ENCODE data around the gene AIMP1. TPM values are rescaled to one million over a fixed set of nuclear protein-coding genes. Genes with fewer than 3 reads are reported as not detected.

Gene AIMP1
- 10 to 100 TPM; 49.1 to 86.6 (median 72.3) TPM for polyA plus RNA-seq (ENCODE audit: insufficient read length in 4 of 4)

GRCh38 chr4:106315968-106316772, at the start of gene AIMP1, which contains the start of gene TBCK:
Gene AIMP1, plus strand, starts transcription at chr4:106316550. Its CDS starts 8,460 bp downstream, at chr4:106325010.
Gene TBCK, minus strand, starts transcription at chr4:106316209. Its CDS starts 7,249 bp downstream, at chr4:106308960.
- peak; percentile 90 to 95 (median 93) for DNase-seq (ENCODE audit: low read depth in 4 of 4, low spot score in 3 of 4)

GRCh38 chr4:106268786-106269185, 47.6 kb upstream of the AIMP1 start:
- no peak for DNase-seq (ENCODE audit: low read depth in 4 of 4, low spot score in 3 of 4)

- no peak for DNase-seq (ENCODE audit: low read depth in 4 of 4, low spot score in 3 of 4)
These were observed 46.6 kb upstream of the AIMP1 start for GRCh38 chr4:106269711-106270110.

- no peak for DNase-seq (ENCODE audit: low read depth in 4 of 4, low spot score in 3 of 4)
These were observed 45.6 kb upstream of the AIMP1 start for GRCh38 chr4:106270736-106271135.

GRCh38 chr4:106273831-106274230, 42.5 kb upstream of the AIMP1 start:
- no peak for DNase-seq (ENCODE audit: low read depth in 4 of 4, low spot score in 3 of 4)

DNA sequence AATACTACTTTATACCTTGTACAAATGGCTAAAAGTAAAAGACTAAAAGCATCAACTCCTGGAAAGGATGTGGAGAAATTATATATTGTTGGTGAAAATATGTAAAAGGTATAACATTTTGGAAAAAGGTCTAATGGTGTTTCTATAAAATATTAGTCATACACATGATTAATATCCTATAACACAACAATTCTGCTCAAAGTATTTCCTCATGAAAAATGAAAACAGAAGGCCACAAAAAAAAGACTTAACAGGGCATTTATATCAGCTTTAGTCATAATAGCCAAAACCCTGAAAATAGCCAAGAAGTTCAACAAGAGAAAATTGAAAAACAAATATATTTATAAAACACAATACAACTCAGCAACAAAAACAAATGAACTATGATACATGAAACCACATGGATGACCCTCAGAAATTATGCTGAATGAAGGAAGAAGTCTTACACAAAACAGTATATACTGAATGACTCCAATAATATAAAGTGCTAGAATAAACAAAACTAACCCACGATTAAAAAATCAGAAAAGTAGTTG, 39.1 kb upstream of the AIMP1 start:
- DNase-seq (ENCODE audit: low read depth in 4 of 4, low spot score in 3 of 4) = no peak

GRCh38 chr4:106284227-106284626, 32.1 kb upstream of the AIMP1 start:
- DNase-seq (ENCODE audit: low read depth in 4 of 4, low spot score in 3 of 4) = no peak

DNA sequence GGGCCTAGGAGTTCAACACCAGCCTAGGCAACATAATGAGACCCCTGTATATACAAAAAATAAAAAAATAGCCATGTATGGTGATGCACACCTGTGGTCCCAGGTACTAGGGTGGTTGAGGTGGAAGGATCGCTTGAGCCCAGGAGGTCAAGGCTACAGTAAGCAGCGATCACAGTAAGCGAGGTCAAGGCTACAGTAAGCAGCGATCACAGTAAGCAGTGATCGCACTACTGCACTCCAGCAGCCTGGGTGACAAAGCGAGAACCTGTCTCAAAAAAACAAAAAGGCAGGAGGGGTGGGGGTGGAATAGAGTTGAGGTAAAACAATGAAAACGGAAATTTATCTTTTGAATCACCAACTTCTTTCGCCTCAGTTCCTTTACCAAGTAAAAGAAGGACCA, 29.7 kb upstream of the AIMP1 start:
- no peak for DNase-seq (ENCODE audit: low read depth in 4 of 4, low spot score in 3 of 4)

DNA sequence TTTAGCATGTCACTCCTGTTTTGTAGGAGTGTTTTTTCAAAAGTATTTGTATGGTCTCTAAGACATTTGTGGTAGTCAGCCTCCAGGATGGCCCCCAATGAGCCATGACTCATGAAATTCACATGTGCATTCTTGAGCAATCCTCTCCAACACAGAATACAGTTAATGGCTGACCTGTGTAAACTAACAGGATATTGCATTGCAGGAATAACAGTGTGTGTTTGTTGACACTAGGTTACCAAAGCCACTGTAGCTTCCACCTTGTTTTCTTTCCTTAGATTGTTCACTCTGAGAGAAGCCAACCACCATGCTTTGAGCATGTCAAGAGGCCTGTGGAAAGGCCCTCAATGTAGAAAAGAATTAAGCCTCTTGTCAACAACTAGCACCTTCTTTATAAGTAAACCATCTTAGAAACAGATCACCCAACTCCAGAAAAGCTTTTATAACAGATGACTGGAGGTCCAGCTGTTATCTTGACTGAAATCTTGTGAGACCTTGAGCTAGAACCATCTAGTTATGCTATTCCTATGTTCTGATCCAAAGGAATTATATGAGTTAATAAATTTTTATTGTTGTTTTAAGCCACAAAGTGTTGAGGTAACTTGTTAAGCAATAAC, 28.9 kb upstream of the AIMP1 start:
- DNase-seq (ENCODE audit: low read depth in 4 of 4, low spot score in 3 of 4) = no peak

DNA sequence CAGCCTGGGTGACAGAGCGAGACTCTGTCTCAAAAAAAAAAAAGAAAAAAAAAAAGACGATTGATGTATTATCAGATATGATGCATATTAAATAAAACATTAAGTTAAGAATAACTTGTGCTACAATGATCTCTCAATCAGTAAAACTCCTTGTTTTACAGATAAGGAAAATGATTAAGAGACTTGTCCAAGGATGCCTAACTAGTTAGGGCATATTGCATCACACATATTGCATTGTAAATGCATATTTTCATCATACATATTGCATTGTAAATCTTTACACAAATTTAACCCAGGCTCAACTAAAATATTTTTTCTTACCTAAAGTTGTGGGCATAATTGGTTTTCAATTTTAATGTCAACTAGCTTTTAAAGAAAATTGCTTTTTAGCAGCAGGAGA, 26.6 kb upstream of the AIMP1 start:
- no peak for DNase-seq (ENCODE audit: low read depth in 4 of 4, low spot score in 3 of 4)

- no peak for DNase-seq (ENCODE audit: low read depth in 4 of 4, low spot score in 3 of 4)
These were observed 24.7 kb upstream of the AIMP1 start for GRCh38 chr4:106291678-106292077.

DNA sequence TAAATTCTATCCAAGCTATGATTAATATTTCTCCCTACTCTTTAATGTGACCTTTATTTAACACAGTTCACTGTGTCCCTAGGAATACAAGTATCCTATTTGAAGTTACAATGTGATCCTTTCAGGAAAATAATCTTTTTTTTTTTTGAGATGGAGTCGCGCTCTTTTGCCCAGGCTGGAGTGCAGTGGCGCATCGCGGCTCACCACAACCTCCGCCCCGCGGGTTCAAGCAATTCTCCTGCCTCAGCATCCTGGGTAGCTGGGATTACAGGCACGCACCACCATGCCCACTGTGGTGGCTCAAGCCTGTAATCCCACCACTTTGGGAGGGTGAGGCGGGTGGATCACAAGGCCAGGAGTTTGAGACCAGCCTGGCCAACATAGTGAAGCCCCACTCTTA, 22.3 kb upstream of the AIMP1 start:
- DNase-seq (ENCODE audit: low read depth in 4 of 4, low spot score in 3 of 4) = no peak

- DNase-seq (ENCODE audit: low read depth in 4 of 4, low spot score in 3 of 4) = no peak
These were observed 18.9 kb upstream of the AIMP1 start for GRCh38 chr4:106297245-106298035.

GRCh38 chr4:106299977-106300376, 16.4 kb upstream of the AIMP1 start:
- DNase-seq (ENCODE audit: low read depth in 4 of 4, low spot score in 3 of 4) = no peak

GRCh38 chr4:106301393-106302061, 14.8 kb upstream of the AIMP1 start:
- DNase-seq (ENCODE audit: low read depth in 4 of 4, low spot score in 3 of 4) = no peak

- DNase-seq (ENCODE audit: low read depth in 4 of 4, low spot score in 3 of 4) = no peak
These were observed 14.3 kb upstream of the AIMP1 start for GRCh38 chr4:106302062-106302438.

DNA sequence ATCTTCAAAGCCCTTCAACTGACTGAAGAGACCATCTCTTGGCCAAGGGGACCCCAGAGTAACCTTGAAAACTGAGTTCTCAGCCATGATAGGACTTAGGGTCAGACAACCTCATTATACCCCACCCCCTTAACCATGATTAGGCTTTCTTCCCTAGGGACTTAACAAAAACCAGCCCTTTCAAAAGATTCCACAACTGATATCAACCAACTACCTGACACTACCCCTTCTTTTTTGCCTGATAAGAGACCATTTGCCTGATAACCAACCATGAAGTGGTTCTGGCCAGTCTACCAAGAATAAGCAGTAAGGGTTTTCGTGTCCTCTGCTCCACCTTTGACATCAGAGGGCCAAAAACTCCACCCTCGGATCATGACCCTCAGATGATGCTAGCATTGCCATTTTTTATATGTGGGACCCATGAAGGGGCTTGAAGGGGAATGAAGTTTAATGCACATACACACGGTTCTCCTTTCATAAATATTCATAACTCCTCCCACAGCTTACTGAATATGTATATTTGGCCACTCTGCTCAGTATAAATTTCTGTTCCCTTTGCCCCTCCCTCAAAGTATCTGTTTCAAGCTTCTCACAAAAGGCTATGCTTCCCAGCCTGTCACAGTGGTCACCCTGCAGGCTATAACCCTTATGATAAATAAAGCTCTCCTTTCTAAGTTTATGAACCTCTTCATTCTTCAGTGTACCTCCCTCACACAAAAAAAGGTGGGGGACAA, 12.6 kb upstream of the AIMP1 start:
- no peak for DNase-seq (ENCODE audit: low read depth in 4 of 4, low spot score in 3 of 4)

DNA sequence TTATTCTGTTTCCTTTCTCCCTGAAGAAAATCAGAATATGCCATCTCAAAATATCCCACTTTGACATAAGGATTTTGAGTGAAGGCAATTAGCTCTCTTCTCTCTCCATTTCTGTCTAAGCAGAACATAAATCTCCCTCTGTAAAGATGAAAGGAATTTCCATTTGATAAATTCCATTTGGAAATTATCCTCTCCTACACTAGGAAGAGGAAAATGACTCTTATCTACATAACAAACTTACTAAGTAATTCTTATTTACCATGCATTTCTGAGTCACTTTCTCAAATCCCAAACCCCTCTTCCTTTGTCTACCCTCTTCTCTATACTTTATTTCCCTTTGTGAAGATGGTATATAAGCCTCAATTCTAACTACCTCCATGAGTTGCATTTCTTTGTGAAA, 11.7 kb upstream of the AIMP1 start:
- DNase-seq (ENCODE audit: low read depth in 4 of 4, low spot score in 3 of 4) = no peak

- DNase-seq (ENCODE audit: low read depth in 4 of 4, low spot score in 3 of 4) = no peak
These were observed 10.8 kb upstream of the AIMP1 start for GRCh38 chr4:106305435-106306055.
